HepG2 (cell line): ENCODE measurements around the gene NEK6. TPM values are rescaled to one million over a fixed set of nuclear protein-coding genes. Genes with fewer than 3 reads are reported as not detected.

Source experiments
- ATAC-seq: fragments of 200-7000 bp; cut with Tn5 transposase; 3 replicates; pipeline ENCODE4 v1.9.1; 2020; ENCODE audit warnings: mild to moderate bottlenecking, moderate library complexity
- BruUV-seq: library from RNA; stranded (reverse); fragments of 400-500 nt; replicated peaks from 2 replicates; lab custom pipeline; 2021; lab: Mats Ljungman, UMichigan
- CTCF ChIA-PET: fragments of 300-600 bp; formaldehyde crosslinking; extraction: SDS; loops from one replicate; lab custom pipeline; 2021; ENCODE audit warnings: low total read pairs, inconsistent platforms, low intra/inter-chr PET ratio; lab: Yijun Ruan, JAX
- POLR2A ChIA-PET: fragments of 350-600 bp; sonication (Branson Sonifier 250); formaldehyde crosslinking; loops from one replicate; lab custom pipeline; 2020; ENCODE audit warnings: antibody characterized with exemption, inconsistent platforms; lab: Yijun Ruan, JAX
- DNase-seq: peaks from one replicate; pipeline ENCODE4 v3.0.0-alpha.2; 2015; ENCODE audit warnings: low spot score
- FAIRE-seq: peaks from 3 replicates; lab custom pipeline; 2011; peaks lifted over from hg19 to GRCh38; lab: Jason Lieb, UNC
- H2AFZ ChIP-seq: one replicate; pipeline ENCODE4 v1.6.1; 2011; ENCODE audit warnings: low read length, inconsistent platforms
- H3K27ac ChIP-seq: fragments of 300-600 bp; 3 replicates; pipeline ENCODE4 v1.8.0; 2011; ENCODE audit warnings: mixed run types, mild to moderate bottlenecking, mixed read lengths, low read length, inconsistent platforms; ENCODE audit not compliant: insufficient read depth; ENCODE audit errors: extremely low read length
- H3K27me3 ChIP-seq, 2 experiments: fragments of 200-600 bp in 1 of 2; 2 replicates in 1 of 2; 3 replicates in 1 of 2; pipeline versions ENCODE4 v1.6.0 to v1.8.0; 2011; ENCODE audit warnings: low read length in 2 of 2, mild to moderate bottlenecking in 2 of 2, moderate library complexity in 2 of 2, inconsistent platforms in 1 of 2; ENCODE audit not compliant: insufficient read depth in 2 of 2, control insufficient read depth in 1 of 2
- H3K36me3 ChIP-seq, 2 experiments: fragments of 200-600 bp in 1 of 2; replicated peaks in 1 of 2; 2 replicates in 1 of 2; 3 replicates in 1 of 2; pipeline versions ENCODE4 v1.5.1 to v1.8.0; 2011; ENCODE audit warnings: low read length in 2 of 2, inconsistent platforms in 1 of 2; ENCODE audit not compliant: insufficient read depth in 2 of 2, control insufficient read depth in 1 of 2
- H3K4me1 ChIP-seq: 2 replicates; pipeline ENCODE4 v1.5.1; 2012; ENCODE audit warnings: low read length, inconsistent platforms; ENCODE audit not compliant: insufficient read depth
- H3K4me2 ChIP-seq: 2 replicates; pipeline ENCODE4 v1.6.0; 2011; ENCODE audit warnings: low read depth, low read length, inconsistent platforms
- H3K4me3 ChIP-seq, 3 experiments: fragments of 200-600 bp in 1 of 3; sonication (generic), shearing (Covaris generic) in 1 of 3; replicated peaks in 1 of 3; 2 replicates each; pipeline ENCODE4 v1.5.1; 2011 to 2016; ENCODE audit warnings: low read length in 3 of 3, inconsistent platforms in 2 of 3, low read depth in 2 of 3, mild to moderate bottlenecking in 2 of 3, control low read depth in 1 of 3, mixed read lengths in 1 of 3; ENCODE audit not compliant: insufficient read depth in 1 of 3
- H3K79me2 ChIP-seq: one replicate; pipeline ENCODE4 v1.6.1; 2011; ENCODE audit warnings: low read length, inconsistent platforms; ENCODE audit not compliant: insufficient read depth
- H3K9ac ChIP-seq: 2 replicates; pipeline ENCODE4 v1.6.0; 2011; ENCODE audit warnings: mild to moderate bottlenecking, low read depth, low read length, inconsistent platforms; ENCODE audit not compliant: insufficient read depth
- H3K9me3 ChIP-seq: 2 replicates; pipeline ENCODE4 v1.5.1; 2012; ENCODE audit warnings: mild to moderate bottlenecking, low read length
- H4K20me1 ChIP-seq: 2 replicates; pipeline ENCODE4 v1.6.0; 2011; ENCODE audit warnings: inconsistent platforms, mild to moderate bottlenecking, low read length, moderate library complexity; ENCODE audit not compliant: insufficient read depth
- ETV6 ChIP-seq: sonication (generic); formaldehyde crosslinking; conservative IDR thresholded peaks from 2 replicates; pipeline ENCODE4 v1.4.0; 2020; ENCODE audit warnings: missing genetic modification reagents
- MATR3 ChIP-seq: sonication (generic); formaldehyde crosslinking; IDR thresholded peaks from 2 replicates; pipeline ENCODE4 v1.4.0; 2020; ENCODE audit warnings: missing genetic modification reagents
- MYC ChIP-seq: sonication (generic); formaldehyde crosslinking; IDR thresholded peaks from 2 replicates; pipeline ENCODE4 v1.9.0; 2021; ENCODE audit warnings: missing genetic modification reagents, borderline replicate concordance
- RBM22 ChIP-seq: fragments of 200-400 bp; formaldehyde crosslinking; optimal IDR thresholded peaks from 2 replicates; pipeline ENCODE3; 2017; ENCODE audit warnings: mild to moderate bottlenecking, low read length, moderate library complexity
- ZKSCAN1 ChIP-seq: fragments of 150-350 bp; IDR thresholded peaks from 2 replicates; pipeline ENCODE4 v1.6.1; 2014; ENCODE audit warnings: low read length
- ZNF296 ChIP-seq: sonication (generic); formaldehyde crosslinking; conservative IDR thresholded peaks from 2 replicates; pipeline ENCODE4 v1.5.0; 2020; ENCODE audit warnings: mild to moderate bottlenecking, missing genetic modification reagents
- ZNF616 ChIP-seq: sonication (generic); formaldehyde crosslinking; IDR thresholded peaks from 2 replicates; pipeline ENCODE4 v1.5.0; 2020; ENCODE audit warnings: low read depth, mild to moderate bottlenecking, missing genetic modification reagents
- WGBS: methylation state at CpG from one replicate; pipeline ENCODE4 v1.1.6; 2017; ENCODE audit warnings: low lambda C conversion rate; 5-methylcytosine and 5-hydroxymethylcytosine counted together
- in situ Hi-C: cut with HindIII; loops from 2 replicates; pipeline ENCODE4 v1.10.0; 2017; ENCODE audit warnings: low pct_unique_long_range_greater_than_20kb; ENCODE audit not compliant: extremely low pct_ligation_motif_present
- intact Hi-C: fragments of 100-400 bp; cut with micrococcal nuclease; formaldehyde crosslinking; loops from one replicate; pipeline ENCODE4 v1.10.0; 2022; ENCODE audit not compliant: unreplicated experiment
- polyA plus RNA-seq, 8 experiments: library from polyadenylated mRNA; depleted of rRNA in 3 of 8; stranded (reverse) in 7 of 8; unstranded in 1 of 8; fragments of >200 nt; fragmentation: Illumina TruSeq in 4 of 8; extraction: Trizol in 4 of 8; gene quantifications; 2 replicates each; pipeline versions ENCODE4 v1.2.1 to v1.2.3, GENCODE V29; 2011 to 2016; ENCODE audit warnings: low read depth in 4 of 8, missing spikeins in 1 of 8, mixed read lengths in 1 of 8; ENCODE audit not compliant: insufficient read depth in 1 of 8
- total RNA-seq, 5 experiments: library from RNA; depleted of rRNA; stranded (reverse); fragments of >200 nt; fragmentation: Illumina TruSeq; extraction: Trizol; gene quantifications; 2 replicates each; pipeline ENCODE4 v1.2.3, GENCODE V29; 2016; ENCODE audit warnings: low read depth in 1 of 5
- TF ChIP-seq, protein P1 (sequence below), 2 experiments: fragments of 450-650 bp in 1 of 2; sonication (generic) in 1 of 2; formaldehyde crosslinking in 1 of 2; IDR thresholded peaks; 2 replicates each; pipeline versions ENCODE4 v1.6.1 to v1.8.0; 2016 to 2022; ENCODE audit warnings: antibody characterized with exemption in 1 of 2, mild to moderate bottlenecking in 1 of 2, missing genetic modification reagents in 1 of 2
- TF ChIP-seq, protein P2 (sequence below): sonication (generic); formaldehyde crosslinking; IDR thresholded peaks from 2 replicates; pipeline ENCODE4 v1.9.0; 2022; ENCODE audit warnings: missing genetic modification reagents, mild to moderate bottlenecking, borderline replicate concordance

NEK6 gene
- total and polyA plus RNA-seq, 2 of the 13 experiments (the other 11 are each of a cell fraction or from before 2014, with no cell fraction given), result 30.4 to 119 TPM

DNA sequence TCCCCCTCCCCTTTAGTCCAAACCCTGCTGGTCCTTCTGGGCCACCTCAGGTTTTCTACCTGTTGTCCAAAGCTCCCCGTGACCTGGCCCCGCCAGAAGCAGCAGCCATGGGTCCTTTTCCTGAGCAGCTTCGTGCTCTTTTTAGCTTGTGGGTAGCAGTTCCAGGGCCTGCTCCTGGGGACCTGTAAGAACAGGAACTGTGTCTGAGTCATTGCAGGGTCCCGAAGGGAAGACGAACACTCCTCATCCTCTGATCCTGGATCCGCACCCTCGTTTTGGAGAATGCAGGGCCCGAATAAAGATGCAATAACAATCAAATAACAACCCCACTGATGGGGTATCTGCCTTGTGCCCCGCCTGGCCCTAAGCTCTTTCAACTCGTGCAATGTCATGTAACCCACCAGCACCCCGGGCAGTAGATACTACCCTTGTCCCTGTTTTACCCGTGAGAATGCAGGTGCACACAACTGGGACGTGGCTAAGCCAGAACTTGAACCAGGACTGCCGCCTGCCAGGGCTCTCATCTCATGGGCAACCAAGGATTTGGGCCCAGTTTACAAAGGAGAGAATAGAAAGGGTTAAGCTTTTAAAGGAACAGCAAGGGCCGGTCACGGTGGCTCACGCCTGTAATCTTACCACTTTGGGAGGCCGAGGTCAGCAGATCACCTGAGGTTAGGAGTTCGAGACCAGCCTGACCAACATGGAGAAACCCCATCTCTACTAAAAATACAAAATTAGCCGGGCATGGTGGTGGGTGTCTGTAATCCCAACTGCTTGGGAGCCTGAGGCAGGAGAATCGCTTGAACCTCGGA is 33.2 kb downstream of the NEK6 start:
- no peak overlapping the region for H3K9ac ChIP-seq
- H3K27ac ChIP-seq, result no peak overlapping the region
- no peak for ATAC-seq
- in situ Hi-C loops, result no loop called here
- H3K79me2 ChIP-seq, result peaks cover 91% of the 10 kb centered on the region
- peaks cover 25 to 55% of the 10 kb centered on the region in 2 experiments; a peak in 4 of 5 replicates for H3K36me3 ChIP-seq
- intact Hi-C loops, result no loop called here
- ChIA-PET POLR2A (no interaction called here), CTCF (interaction anchor here (1.5 kb wide), 1 partner anchor 157 kb away, joined by 5 read pairs; no protein-coding TSS in a partner anchor)
- DNase-seq, result no peak
- H3K9me3 ChIP-seq, result no peaks in the 10 kb centered on the region
- no peaks in the 10 kb centered on the region for H3K27me3 ChIP-seq
- peaks cover 44% of the 10 kb centered on the region for H4K20me1 ChIP-seq
- no peak for FAIRE-seq
- no TSS peak for BruUV-seq
- peaks cover 78% of the 10 kb centered on the region for H3K4me1 ChIP-seq
- no peak overlapping the region for H2AFZ ChIP-seq
- WGBS, result 93% methylated on average over 22 of the region's 22 CpGs
- no peak overlapping the region for H3K4me3 ChIP-seq
- no peak overlapping the region for H3K4me2 ChIP-seq
- no peak for TF ChIP-seq ZKSCAN1
- TF ChIP-seq, protein P1, sequence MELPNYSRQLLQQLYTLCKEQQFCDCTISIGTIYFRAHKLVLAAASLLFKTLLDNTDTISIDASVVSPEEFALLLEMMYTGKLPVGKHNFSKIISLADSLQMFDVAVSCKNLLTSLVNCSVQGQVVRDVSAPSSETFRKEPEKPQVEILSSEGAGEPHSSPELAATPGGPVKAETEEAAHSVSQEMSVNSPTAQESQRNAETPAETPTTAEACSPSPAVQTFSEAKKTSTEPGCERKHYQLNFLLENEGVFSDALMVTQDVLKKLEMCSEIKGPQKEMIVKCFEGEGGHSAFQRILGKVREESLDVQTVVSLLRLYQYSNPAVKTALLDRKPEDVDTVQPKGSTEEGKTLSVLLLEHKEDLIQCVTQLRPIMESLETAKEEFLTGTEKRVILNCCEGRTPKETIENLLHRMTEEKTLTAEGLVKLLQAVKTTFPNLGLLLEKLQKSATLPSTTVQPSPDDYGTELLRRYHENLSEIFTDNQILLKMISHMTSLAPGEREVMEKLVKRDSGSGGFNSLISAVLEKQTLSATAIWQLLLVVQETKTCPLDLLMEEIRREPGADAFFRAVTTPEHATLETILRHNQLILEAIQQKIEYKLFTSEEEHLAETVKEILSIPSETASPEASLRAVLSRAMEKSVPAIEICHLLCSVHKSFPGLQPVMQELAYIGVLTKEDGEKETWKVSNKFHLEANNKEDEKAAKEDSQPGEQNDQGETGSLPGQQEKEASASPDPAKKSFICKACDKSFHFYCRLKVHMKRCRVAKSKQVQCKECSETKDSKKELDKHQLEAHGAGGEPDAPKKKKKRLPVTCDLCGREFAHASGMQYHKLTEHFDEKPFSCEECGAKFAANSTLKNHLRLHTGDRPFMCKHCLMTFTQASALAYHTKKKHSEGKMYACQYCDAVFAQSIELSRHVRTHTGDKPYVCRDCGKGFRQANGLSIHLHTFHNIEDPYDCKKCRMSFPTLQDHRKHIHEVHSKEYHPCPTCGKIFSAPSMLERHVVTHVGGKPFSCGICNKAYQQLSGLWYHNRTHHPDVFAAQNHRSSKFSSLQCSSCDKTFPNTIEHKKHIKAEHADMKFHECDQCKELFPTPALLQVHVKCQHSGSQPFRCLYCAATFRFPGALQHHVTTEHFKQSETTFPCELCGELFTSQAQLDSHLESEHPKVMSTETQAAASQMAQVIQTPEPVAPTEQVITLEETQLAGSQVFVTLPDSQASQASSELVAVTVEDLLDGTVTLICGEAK (IDR thresholded peaks at IDR 0.05), result no peak
- TF ChIP-seq, protein P1 (CRISPR knock-in tag; IDR thresholded peaks at IDR 0.05), result no peak
- no peak for TF ChIP-seq MATR3 (CRISPR knock-in tag)
- TF ChIP-seq RBM22, result peak; percentile 23
- TF ChIP-seq ETV6 (CRISPR knock-in tag), result no peak
- TF ChIP-seq, protein P2, sequence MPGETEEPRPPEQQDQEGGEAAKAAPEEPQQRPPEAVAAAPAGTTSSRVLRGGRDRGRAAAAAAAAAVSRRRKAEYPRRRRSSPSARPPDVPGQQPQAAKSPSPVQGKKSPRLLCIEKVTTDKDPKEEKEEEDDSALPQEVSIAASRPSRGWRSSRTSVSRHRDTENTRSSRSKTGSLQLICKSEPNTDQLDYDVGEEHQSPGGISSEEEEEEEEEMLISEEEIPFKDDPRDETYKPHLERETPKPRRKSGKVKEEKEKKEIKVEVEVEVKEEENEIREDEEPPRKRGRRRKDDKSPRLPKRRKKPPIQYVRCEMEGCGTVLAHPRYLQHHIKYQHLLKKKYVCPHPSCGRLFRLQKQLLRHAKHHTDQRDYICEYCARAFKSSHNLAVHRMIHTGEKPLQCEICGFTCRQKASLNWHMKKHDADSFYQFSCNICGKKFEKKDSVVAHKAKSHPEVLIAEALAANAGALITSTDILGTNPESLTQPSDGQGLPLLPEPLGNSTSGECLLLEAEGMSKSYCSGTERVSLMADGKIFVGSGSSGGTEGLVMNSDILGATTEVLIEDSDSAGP (CRISPR knock-in tag), result peak; percentile 50
- TF ChIP-seq ZNF296 (CRISPR knock-in tag), result no peak
- TF ChIP-seq ZNF616 (CRISPR knock-in tag), result no peak
- 0 out of 2 replicates have a peak, but pooled peaks have one; percentile 21 for TF ChIP-seq MYC (CRISPR knock-in tag)
